B cell (primary cell): ENCODE measurements around the gene ATP5ME. TPM values are rescaled to one million over a fixed set of nuclear protein-coding genes. Genes with fewer than 3 reads are reported as not detected.

Source experiments
- ATAC-seq: fragments of 200-7000 bp; cut with Tn5 transposase; one replicate; pipeline ENCODE4 v1.10.0; 2021; ENCODE audit warnings: low read depth, mild to moderate bottlenecking, moderate number of reproducible peaks, moderate library complexity
- CTCF ChIA-PET: fragments of 350-600 bp; sonication (Branson Sonifier 250); formaldehyde crosslinking; loops from one replicate; lab custom pipeline; 2021; ENCODE audit warnings: antibody characterized with exemption, inconsistent platforms; lab: Charles Lee
- POLR2A ChIA-PET: fragments of 350-600 bp; sonication (Branson Sonifier 250); formaldehyde crosslinking; loops from one replicate; lab custom pipeline; 2021; ENCODE audit warnings: antibody characterized with exemption; lab: Charles Lee
- DNase-seq: peaks from one replicate; pipeline ENCODE4 v3.0.0; 2013
- H2AFZ ChIP-seq: 2 replicates; pipeline ENCODE4 v1.6.1; 2012; ENCODE audit warnings: mild to moderate bottlenecking, low read depth, low read length; ENCODE audit not compliant: insufficient read depth, poor library complexity, severe bottlenecking
- H3K27ac ChIP-seq, 2 donors: 1 replicate in 1 of 2; 2 replicates in 1 of 2; pipeline ENCODE4 v1.5.1; 2012 to 2013; ENCODE audit warnings: low read length in 2 of 2, mild to moderate bottlenecking in 2 of 2, moderate library complexity in 1 of 2
- H3K27me3 ChIP-seq, 4 experiments: fragments of 200-600 bp in 1 of 4; sonication (generic) in 1 of 4; replicated peaks in 1 of 4; 1 replicate in 2 of 4; 2 replicates in 2 of 4; pipeline versions ENCODE4 v1.6.1 to v1.7.0; 2013 to 2016; ENCODE audit warnings: low read length in 3 of 4, mild to moderate bottlenecking in 2 of 4, mixed read lengths in 1 of 4, moderate library complexity in 1 of 4; ENCODE audit not compliant: insufficient read depth in 4 of 4, control insufficient read depth in 3 of 4; ENCODE audit errors: control extremely low read depth in 1 of 4
- H3K36me3 ChIP-seq, 2 experiments: replicated peaks in 1 of 2; 1 replicate in 1 of 2; 2 replicates in 1 of 2; pipeline versions ENCODE4 v1.6.1 to v1.7.1; 2013; ENCODE audit warnings: low read length in 1 of 2; ENCODE audit not compliant: insufficient read depth in 2 of 2, control insufficient read depth in 1 of 2; ENCODE audit errors: control extremely low read depth in 1 of 2, extremely low read depth in 1 of 2
- H3K4me1 ChIP-seq, 2 donors: fragments of 200-600 bp in 1 of 2; sonication (generic) in 1 of 2; 1 replicate in 1 of 2; 2 replicates in 1 of 2; pipeline versions ENCODE4 v1.5.1 to v1.6.1; 2013 to 2017; ENCODE audit warnings: low read length in 2 of 2; ENCODE audit not compliant: control insufficient read depth in 2 of 2, insufficient read depth in 2 of 2
- H3K4me2 ChIP-seq: replicated peaks from 2 replicates; pipeline ENCODE3; 2012; ENCODE audit warnings: mild to moderate bottlenecking, low read depth, low read length; ENCODE audit not compliant: poor library complexity, severe bottlenecking
- H3K4me3 ChIP-seq, 5 experiments: fragments of 200-600 bp in 1 of 5; sonication (generic) in 1 of 5; 1 replicate in 3 of 5; 2 replicates in 2 of 5; pipeline versions ENCODE4 v1.5.1 to v1.7.0; 2011 to 2016; ENCODE audit warnings: low read length in 4 of 5, mild to moderate bottlenecking in 4 of 5, low read depth in 2 of 5, control low read depth in 1 of 5, moderate library complexity in 1 of 5; ENCODE audit not compliant: insufficient read depth in 1 of 5; ENCODE audit errors: control extremely low read depth in 1 of 5, extremely low read depth in 1 of 5
- H3K79me2 ChIP-seq: fragments of 200-600 bp; sonication (generic); one replicate; pipeline ENCODE4 v1.6.0; 2016; ENCODE audit warnings: low read length; ENCODE audit not compliant: control insufficient read depth, insufficient read depth
- H3K9ac ChIP-seq: fragments of 200-600 bp; sonication (generic); 2 replicates; pipeline ENCODE4 v1.6.1; 2017; ENCODE audit warnings: mild to moderate bottlenecking, low read length, moderate library complexity
- H3K9me3 ChIP-seq, 3 donors: one replicate each; pipeline versions ENCODE4 v1.6.1 to v1.7.1; 2013; ENCODE audit warnings: low read length in 2 of 3; ENCODE audit not compliant: control insufficient read depth in 2 of 3, insufficient read depth in 1 of 3; ENCODE audit errors: control extremely low read depth in 1 of 3
- H4K20me1 ChIP-seq: 2 replicates; pipeline ENCODE4 v1.6.0; 2012; ENCODE audit warnings: mild to moderate bottlenecking, low read length; ENCODE audit not compliant: insufficient read depth, control insufficient read depth, poor library complexity, severe bottlenecking
- H3K27ac Mint-ChIP-seq: one replicate; pipeline ENCODE4 v1.8.0; 2021; ENCODE audit warnings: mixed read lengths
- H3K27me3 Mint-ChIP-seq: one replicate; pipeline ENCODE4 v1.8.0; 2021; ENCODE audit warnings: mixed read lengths
- H3K4me1 Mint-ChIP-seq: one replicate; pipeline ENCODE4 v1.8.0; 2021; ENCODE audit warnings: mixed read lengths
- H3K4me3 Mint-ChIP-seq: one replicate; pipeline ENCODE4 v1.8.0; 2021; ENCODE audit warnings: mixed read lengths
- H3K9me3 Mint-ChIP-seq: one replicate; pipeline ENCODE4 v1.8.0; 2022; ENCODE audit warnings: mixed read lengths; ENCODE audit not compliant: insufficient read depth
- CTCF ChIP-seq: fragments of 200-600 bp; IDR thresholded peaks from one replicate; pipeline ENCODE4 v1.8.0; 2022; ENCODE audit warnings: antibody characterized with exemption, mild to moderate bottlenecking
- EZH2 ChIP-seq: IDR thresholded peaks from 2 replicates; pipeline ENCODE4 v1.6.1; 2012; ENCODE audit warnings: borderline replicate concordance, low read depth, mild to moderate bottlenecking, moderate library complexity, low read length; ENCODE audit not compliant: insufficient read depth, poor library complexity, severe bottlenecking
- WGBS: methylation state at CpG from one replicate; pipeline ENCODE4 v1.1.5; 2013; ENCODE audit warnings: missing lambda C conversion rate; ENCODE audit not compliant: insufficient coverage; 5-methylcytosine and 5-hydroxymethylcytosine counted together
- intact Hi-C: fragments of 100-400 bp; cut with micrococcal nuclease; formaldehyde crosslinking; loops from one replicate; pipeline ENCODE4 v1.10.0; 2022
- polyA plus RNA-seq: library from polyadenylated mRNA; depleted of rRNA; stranded (reverse); fragments of >200 nt; gene quantifications from 2 replicates; pipeline ENCODE4 v1.2.3, GENCODE V29; 2012
- total RNA-seq, 2 donors: library from RNA; stranded (reverse); fragments of 120-200 nt in 1 of 2; gene quantifications; 1 replicate in 1 of 2; 2 replicates in 1 of 2; pipeline versions ENCODE4 v1.2.3 to v1.2.4, GENCODE V29; 2013 to 2022

ATP5ME gene
- total and polyA plus RNA-seq, 2 donors (not counting 1 experiment from before 2014, with no cell fraction given), result 129 to 153 TPM

- Mint-ChIP-seq H3K9me3 (no peaks in the 10 kb centered on the region), H3K27ac (no peak overlapping the region), H3K27me3 (no peaks in the 10 kb centered on the region), H3K4me3 (no peak overlapping the region), H3K4me1 (no peaks in the 10 kb centered on the region)
- Histone ChIP-seq H3K27ac (no peak overlapping the region), H3K36me3 (no peaks in the 10 kb centered on the region), H3K4me1 (no peaks in the 10 kb centered on the region), H3K4me2 (no peak overlapping the region), H3K27me3 (no peaks in the 10 kb centered on the region), H3K9ac (no peak overlapping the region), H2AFZ (no peak overlapping the region), H3K79me2 (no peaks in the 10 kb centered on the region), H3K9me3 (peaks cover 0 to 15% (median 0%) of the 10 kb centered on the region in 3 donors), H4K20me1 (no peaks in the 10 kb centered on the region), H3K4me3 (no peak overlapping the region)
- no peak for TF ChIP-seq CTCF
- no peak for TF ChIP-seq EZH2
- ATAC-seq (no peak), DNase-seq (no peak)
- 81% methylated on average over 43 of the region's 58 CpGs for WGBS
- ChIA-PET CTCF (no interaction called here), POLR2A (no interaction called here)
- intact Hi-C loops, result no loop called here
Observed at GRCh38 chr4:656436-657337, 17.4 kb downstream of the ATP5ME start.

DNA sequence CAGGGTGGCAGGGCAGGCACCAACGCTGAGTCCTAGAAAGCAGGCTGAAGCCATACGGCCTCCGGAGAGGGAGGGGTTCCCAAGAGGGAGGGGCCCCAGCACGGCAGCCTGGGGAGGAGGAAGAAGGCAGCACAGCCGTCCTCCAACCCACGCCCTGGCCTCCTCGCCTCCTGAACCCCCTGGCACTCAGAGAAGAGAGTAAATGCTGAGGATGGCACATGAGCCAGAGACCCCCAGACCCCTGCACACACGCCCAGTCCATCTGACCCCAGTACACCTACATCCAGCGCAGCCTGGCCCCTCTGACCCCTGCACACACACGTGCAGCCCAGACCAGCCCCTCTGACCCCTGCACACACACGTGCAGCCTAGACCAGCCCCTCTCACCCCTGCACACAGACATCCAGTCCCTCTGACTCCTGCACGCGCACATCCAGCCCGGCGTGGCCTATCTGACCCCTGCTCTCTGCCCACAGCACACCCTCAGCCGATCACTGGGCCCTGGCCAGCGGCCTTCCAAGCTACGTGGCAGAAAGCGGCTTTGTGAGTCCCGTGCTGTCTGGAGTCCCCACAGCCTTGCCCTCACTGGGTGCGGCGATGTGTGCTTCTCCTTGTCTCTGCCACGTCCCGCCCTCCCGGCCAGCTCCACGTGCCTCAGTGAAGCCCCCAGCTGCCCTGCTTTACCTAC, 18.5 kb downstream of the ATP5ME start:
- intact Hi-C loops, result no loop called here
- Mint-ChIP-seq H3K4me3 (no peak overlapping the region), H3K27me3 (no peaks in the 10 kb centered on the region), H3K27ac (no peak overlapping the region), H3K9me3 (no peaks in the 10 kb centered on the region), H3K4me1 (no peaks in the 10 kb centered on the region)
- Histone ChIP-seq H3K36me3 (no peaks in the 10 kb centered on the region), H3K4me3 (no peak overlapping the region), H3K27ac (no peak overlapping the region), H4K20me1 (no peaks in the 10 kb centered on the region), H3K9me3 (peaks cover 0 to 15% (median 0%) of the 10 kb centered on the region in 3 donors), H3K27me3 (no peaks in the 10 kb centered on the region), H3K4me1 (no peaks in the 10 kb centered on the region), H3K79me2 (no peaks in the 10 kb centered on the region), H3K9ac (no peak overlapping the region), H2AFZ (no peak overlapping the region), H3K4me2 (no peak overlapping the region)
- CTCF ChIA-PET, result no interaction called here
- 83% methylated on average over 23 of the region's 26 CpGs for WGBS
- no peak for DNase-seq
- TF ChIP-seq CTCF (no peak), EZH2 (no peak)
- no peak for ATAC-seq
- POLR2A ChIA-PET, result no interaction called here
